ENCODE measurements around the gene DMPK. TPM values are rescaled to one million over a fixed set of nuclear protein-coding genes. Genes with fewer than 3 reads are reported as not detected.

DMPK gene
- 10 to 100 TPM; 43.9 to 89.6 (median 52.9) TPM for polyA plus RNA-seq (ENCODE audit: insufficient read depth in 1 of 5, insufficient read length in 5 of 5, low replicate concordance in 1 of 5)
- long read RNA-seq, donor 1, transcript DMPK-215 (1 exons, 1,410 nt), result major isoform, 6 of 11 reads
- long read RNA-seq, donor 1, partial matches to known transcripts, result 0 of 11 reads
- long read RNA-seq, donor 1, other reads (novel, unspliced or antisense), result 0 of 11 reads
- long read RNA-seq, donor 2, partial matches to known transcripts, result 0 of 3 reads
- long read RNA-seq, donor 2, other reads (novel, unspliced or antisense), result 0 of 3 reads
- long read RNA-seq, donor 3, transcript DMPK-215 (1 exons, 1,410 nt), result major isoform, 7 of 13 reads
- long read RNA-seq, donor 3, partial matches to known transcripts, result 0 of 13 reads
- long read RNA-seq, donor 3, other reads (novel, unspliced or antisense), result 0 of 13 reads
- long read RNA-seq, donor 4, transcript DMPK-215 (1 exons, 1,410 nt), result major isoform, 6 of 9 reads
- long read RNA-seq, donor 4, partial matches to known transcripts, result 0 of 9 reads
- long read RNA-seq, donor 4, other reads (novel, unspliced or antisense), result 0 of 9 reads
- long read RNA-seq, donor 5, partial matches to known transcripts, result 0 of 8 reads
- long read RNA-seq, donor 5, other reads (novel, unspliced or antisense), result 0 of 8 reads
- long read RNA-seq, donor 6, partial matches to known transcripts, result 0 of 4 reads
- long read RNA-seq, donor 6, other reads (novel, unspliced or antisense), result 0 of 4 reads
- long read RNA-seq, donor 7, partial matches to known transcripts, result 0 of 11 reads
- long read RNA-seq, donor 7, other reads (novel, unspliced or antisense), result 0 of 11 reads
- long read RNA-seq, donor 8, partial matches to known transcripts, result 0 of 3 reads
- long read RNA-seq, donor 8, other reads (novel, unspliced or antisense), result 0 of 3 reads

GRCh38 chr19:45782162-45782691 lies at the start of gene DMPK:
Gene DMPK (minus strand): TSS chr19:45782490. CDS start chr19:45782352, 138 bp downstream.
- DNase-seq, result no peak

GRCh38 chr19:45828945-45829344 lies 46.7 kb upstream of the DMPK start:
- no peak for DNase-seq

- DNase-seq, result no peak
Measured at GRCh38 chr19:45828523-45828922, 46.2 kb upstream of the DMPK start.

GRCh38 chr19:45827459-45828093 lies 45.3 kb upstream of the DMPK start:
- DNase-seq, result no peak

GRCh38 chr19:45826934-45827333 lies 44.6 kb upstream of the DMPK start:
- DNase-seq, result no peak

GRCh38 chr19:45825917-45826893 lies 43.9 kb upstream of the DMPK start:
- no peak for DNase-seq

- no peak for DNase-seq
Measured at GRCh38 chr19:45825263-45825605, 42.9 kb upstream of the DMPK start.

- no peak for DNase-seq
Measured at GRCh38 chr19:45824531-45825262, 42.4 kb upstream of the DMPK start.

- no peak for DNase-seq
Measured at GRCh38 chr19:45824041-45824471, 41.8 kb upstream of the DMPK start.

GRCh38 chr19:45823182-45823581 lies 40.9 kb upstream of the DMPK start:
- no peak for DNase-seq

GRCh38 chr19:45822716-45823115 lies 40.4 kb upstream of the DMPK start:
- no peak for DNase-seq

GRCh38 chr19:45821570-45821969 lies 39.3 kb upstream of the DMPK start:
- no peak for DNase-seq

GRCh38 chr19:45821103-45821521 lies 38.8 kb upstream of the DMPK start:
- no peak for DNase-seq

GRCh38 chr19:45820413-45821102 lies 38.3 kb upstream of the DMPK start:
- DNase-seq, result no peak

GRCh38 chr19:45819769-45820168 lies 37.5 kb upstream of the DMPK start:
- no peak for DNase-seq

- no peak for DNase-seq
Measured at GRCh38 chr19:45817725-45818301, 35.5 kb upstream of the DMPK start.

- DNase-seq, result peak; percentile 84 to 89
Measured at GRCh38 chr19:45817010-45817724, 34.9 kb upstream of the DMPK start.

Data from right lung (tissue), 10 donors.